ENCODE measurements around the gene CDH23.

- TF ChIP-seq CTCF (IDR thresholded peaks at IDR 0.05) (no peak), EZH2 (IDR thresholded peaks at IDR 0.05; ENCODE audit: borderline replicate concordance, insufficient read depth, low read depth, low read length, poor library complexity, severe bottlenecking) (no peak)
Measured at GRCh38 chr10:71578069-71578468, 181.3 kb downstream of the CDH23 start.
